ENCODE measurements around the gene LPP.

Gene LPP

DNA sequence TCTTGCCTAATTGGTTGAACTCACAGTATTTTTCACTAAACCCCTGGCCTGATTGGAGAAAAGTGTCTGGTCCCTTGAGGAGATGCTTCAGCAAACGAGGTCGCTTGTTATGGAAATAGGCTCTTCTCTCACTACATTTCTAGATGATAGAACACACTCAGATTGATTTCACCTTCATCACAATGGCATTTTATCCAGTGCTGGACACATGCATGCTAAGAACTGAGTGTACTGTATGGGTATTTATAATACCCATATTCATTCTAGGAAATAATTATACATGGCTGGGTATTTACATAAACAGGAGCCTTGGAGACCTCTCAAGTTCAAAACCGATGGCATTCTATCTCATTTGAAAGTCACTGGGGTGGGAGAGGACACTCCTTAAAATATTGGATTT, 444.9 kb downstream of the LPP start:
- TF ChIP-seq, protein P1, sequence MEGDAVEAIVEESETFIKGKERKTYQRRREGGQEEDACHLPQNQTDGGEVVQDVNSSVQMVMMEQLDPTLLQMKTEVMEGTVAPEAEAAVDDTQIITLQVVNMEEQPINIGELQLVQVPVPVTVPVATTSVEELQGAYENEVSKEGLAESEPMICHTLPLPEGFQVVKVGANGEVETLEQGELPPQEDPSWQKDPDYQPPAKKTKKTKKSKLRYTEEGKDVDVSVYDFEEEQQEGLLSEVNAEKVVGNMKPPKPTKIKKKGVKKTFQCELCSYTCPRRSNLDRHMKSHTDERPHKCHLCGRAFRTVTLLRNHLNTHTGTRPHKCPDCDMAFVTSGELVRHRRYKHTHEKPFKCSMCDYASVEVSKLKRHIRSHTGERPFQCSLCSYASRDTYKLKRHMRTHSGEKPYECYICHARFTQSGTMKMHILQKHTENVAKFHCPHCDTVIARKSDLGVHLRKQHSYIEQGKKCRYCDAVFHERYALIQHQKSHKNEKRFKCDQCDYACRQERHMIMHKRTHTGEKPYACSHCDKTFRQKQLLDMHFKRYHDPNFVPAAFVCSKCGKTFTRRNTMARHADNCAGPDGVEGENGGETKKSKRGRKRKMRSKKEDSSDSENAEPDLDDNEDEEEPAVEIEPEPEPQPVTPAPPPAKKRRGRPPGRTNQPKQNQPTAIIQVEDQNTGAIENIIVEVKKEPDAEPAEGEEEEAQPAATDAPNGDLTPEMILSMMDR (IDR thresholded peaks at IDR 0.05; ENCODE audit: low read depth, low read length, missing control alignments) = no peak
- no peak for DNase-seq (ENCODE audit: extremely low read depth, low read depth)
- H3K4me3 ChIP-seq (replicated peaks; ENCODE audit: low read depth, low read length) = no peak overlapping the region

DNA sequence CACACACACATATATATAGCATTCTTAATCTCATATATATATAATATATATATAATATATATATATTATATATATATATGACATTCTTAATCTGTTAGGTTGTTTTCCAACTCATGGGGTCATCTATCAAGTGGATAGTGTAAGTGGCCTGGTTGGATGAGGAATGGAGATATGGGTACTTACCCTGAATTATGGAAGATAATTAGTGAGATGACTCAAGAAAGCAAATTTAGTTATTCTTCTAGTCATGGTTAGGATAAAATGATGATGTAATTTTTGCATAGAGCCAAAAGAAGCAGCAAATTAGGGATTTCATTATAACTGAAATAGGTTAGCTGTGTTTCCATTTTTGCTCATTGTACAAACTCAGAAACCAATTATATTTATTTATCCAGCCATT, 448.2 kb downstream of the LPP start:
- DNase-seq (ENCODE audit: extremely low read depth, low read depth) = no peak
- TF ChIP-seq, protein P1 (IDR thresholded peaks at IDR 0.05; ENCODE audit: low read depth, low read length, missing control alignments) = no peak
- H3K4me3 ChIP-seq (replicated peaks; ENCODE audit: low read depth, low read length) = no peak overlapping the region

DNA sequence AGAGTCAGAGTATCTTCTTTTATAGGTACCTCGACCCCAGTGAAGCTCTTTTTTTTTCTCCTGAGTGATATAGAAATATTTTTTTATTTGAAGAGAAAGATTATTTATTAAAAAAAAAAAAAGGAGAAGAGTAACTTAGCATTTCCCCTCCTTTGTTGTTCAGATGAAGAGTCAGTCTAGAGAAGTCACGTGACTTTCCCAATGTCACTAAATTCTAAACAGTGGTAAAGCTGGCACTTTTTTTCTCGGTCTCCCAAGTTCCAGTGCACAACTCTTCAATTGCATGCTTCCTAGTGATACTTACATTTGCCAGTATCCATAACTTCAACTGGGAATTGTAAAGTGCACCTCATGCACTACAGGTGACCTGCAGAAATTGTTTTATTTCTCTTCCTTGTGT, 448.7 kb downstream of the LPP start:
- H3K4me3 ChIP-seq (replicated peaks; ENCODE audit: low read depth, low read length) = no peak overlapping the region
- TF ChIP-seq, protein P1 (IDR thresholded peaks at IDR 0.05; ENCODE audit: low read depth, low read length, missing control alignments) = no peak
- DNase-seq (ENCODE audit: extremely low read depth, low read depth) = no peak

DNA sequence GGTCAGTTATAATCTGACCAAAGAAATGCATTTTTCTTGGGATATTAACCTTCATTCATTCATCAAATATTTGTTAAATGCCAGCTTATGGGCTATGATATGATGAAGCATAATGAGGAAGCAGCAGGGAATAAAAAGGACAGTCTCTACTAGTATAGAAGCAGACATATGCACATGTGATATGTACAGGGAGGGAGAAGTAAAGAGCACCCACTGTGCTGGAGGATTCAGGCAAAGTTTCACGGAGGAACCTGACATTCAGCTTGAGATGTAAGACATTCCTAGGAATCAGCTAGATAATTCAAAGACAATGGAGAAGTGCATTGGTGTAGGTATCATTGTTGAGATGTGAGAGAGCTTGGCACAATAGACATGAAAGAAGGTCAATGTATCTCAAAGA, 450.7 kb downstream of the LPP start:
- TF ChIP-seq, protein P1 (IDR thresholded peaks at IDR 0.05; ENCODE audit: low read depth, low read length, missing control alignments) = no peak
- H3K4me3 ChIP-seq (replicated peaks; ENCODE audit: low read depth, low read length) = no peak overlapping the region
- DNase-seq (ENCODE audit: extremely low read depth, low read depth) = no peak

DNA sequence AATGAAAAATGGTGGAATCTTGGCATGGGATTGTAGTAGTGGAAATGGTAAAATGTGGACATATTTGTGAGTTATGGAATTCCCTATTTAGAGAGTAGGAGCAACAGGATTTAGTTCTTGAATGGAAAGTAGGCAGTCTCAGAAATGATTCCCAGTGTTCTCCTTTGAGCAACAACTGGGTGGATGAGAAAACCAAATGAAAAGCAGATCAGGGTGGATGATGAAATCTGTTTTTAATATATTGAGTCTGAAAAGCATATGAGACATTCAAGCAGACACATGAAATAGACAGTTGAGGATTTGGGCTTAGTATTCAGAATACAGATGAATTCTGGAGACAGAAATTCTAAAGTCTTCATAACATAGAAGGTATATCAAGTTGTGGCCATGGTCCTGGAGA, 451.3 kb downstream of the LPP start:
- no peak overlapping the region for H3K4me3 ChIP-seq (replicated peaks; ENCODE audit: low read depth, low read length)
- DNase-seq (ENCODE audit: extremely low read depth, low read depth) = no peak
- TF ChIP-seq, protein P1 (IDR thresholded peaks at IDR 0.05; ENCODE audit: low read depth, low read length, missing control alignments) = no peak

DNA sequence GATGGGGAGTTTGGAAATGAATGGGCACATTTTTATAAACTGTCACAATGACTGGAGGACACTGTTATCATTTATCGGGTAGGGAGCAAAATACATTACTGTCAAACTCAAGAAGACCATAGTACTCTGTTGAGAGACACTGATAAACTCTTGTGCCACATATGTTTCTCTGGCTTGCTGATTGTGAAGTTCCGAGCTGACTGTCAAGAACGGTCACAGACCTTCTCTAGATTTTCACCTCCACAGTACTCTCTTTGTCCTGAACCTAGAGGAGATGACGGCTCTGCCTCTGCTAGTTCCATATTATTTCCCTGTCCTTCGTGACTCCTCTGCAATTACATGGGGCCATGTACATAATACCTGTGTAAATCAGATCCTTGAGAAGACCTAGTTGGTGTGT, 451.9 kb downstream of the LPP start:
- TF ChIP-seq, protein P1 (IDR thresholded peaks at IDR 0.05; ENCODE audit: low read depth, low read length, missing control alignments) = no peak
- no peak overlapping the region for H3K4me3 ChIP-seq (replicated peaks; ENCODE audit: low read depth, low read length)
- DNase-seq (ENCODE audit: extremely low read depth, low read depth) = no peak

DNA sequence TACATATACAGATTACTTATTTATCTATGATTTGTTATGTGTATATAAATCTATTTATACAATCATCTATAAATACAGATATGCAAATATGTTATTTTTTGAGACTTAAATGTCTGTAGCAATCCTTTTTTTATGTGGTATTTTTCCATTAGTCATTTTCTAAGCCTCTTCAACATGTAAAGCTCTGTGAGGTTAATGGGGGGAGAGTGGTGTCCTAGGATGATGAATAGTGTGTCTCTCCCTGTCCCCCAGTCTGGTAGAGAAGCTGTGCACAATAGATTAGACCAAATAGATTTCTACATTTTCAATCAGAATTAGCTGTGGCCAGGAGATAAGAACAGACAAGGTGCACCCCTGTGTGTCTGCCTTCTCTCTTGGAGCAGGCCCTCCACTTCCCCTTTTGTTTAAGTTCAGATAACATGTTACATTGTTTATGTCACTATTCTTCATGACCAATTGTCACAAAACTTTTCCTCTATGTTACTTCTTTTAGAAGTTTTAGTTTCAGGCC, 453.9 kb downstream of the LPP start:
- DNase-seq (ENCODE audit: extremely low read depth, low read depth) = no peak
- TF ChIP-seq, protein P1 (IDR thresholded peaks at IDR 0.05; ENCODE audit: low read depth, low read length, missing control alignments) = no peak
- H3K4me3 ChIP-seq (replicated peaks; ENCODE audit: low read depth, low read length) = no peak overlapping the region
